ENCODE results near the gene FSTL3. TPM values are rescaled to one million over a fixed set of nuclear protein-coding genes. Genes with fewer than 3 reads are reported as not detected.
"Not testable (repeated sequence)": the region's sequence is repeated elsewhere in the genome, so short reads cannot be mapped to it uniquely, and the experiment has no call there.

The FSTL3 gene
- total RNA-seq, 1 donor from 2014 or later: 2.2 TPM

DNA sequence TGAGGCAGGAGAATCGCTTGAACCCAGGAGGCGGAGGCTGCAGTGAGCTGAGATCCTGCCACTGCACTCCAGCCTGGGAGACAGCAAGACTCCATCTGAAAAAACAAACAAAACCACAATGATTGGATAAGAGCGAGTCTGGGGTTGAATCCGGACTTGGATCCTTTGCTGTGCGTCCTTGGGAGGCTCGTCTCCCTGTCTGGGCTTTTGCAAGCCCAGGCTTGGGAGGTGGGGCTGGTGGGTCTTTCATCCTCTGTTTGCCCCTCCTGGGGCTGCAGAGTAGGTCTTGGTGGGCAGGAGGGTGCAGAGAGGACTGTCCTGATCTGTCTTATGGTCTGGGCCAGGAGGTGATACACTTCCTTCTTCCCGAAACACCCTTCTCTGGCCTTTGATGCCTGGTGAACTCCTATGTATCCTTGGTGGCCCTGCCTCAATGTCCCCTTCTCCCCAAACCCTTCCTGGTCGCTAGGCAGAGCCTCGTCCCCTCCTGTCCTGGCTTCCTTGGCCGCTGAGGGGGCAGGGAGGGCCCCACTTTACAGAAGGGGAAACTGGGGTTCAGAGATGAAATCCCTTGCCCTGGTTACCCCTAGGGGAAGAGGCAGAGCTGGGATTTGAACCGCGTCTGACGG, 49.4 kb downstream of the FSTL3 start:
- no peak for DNase-seq
- TF ChIP-seq, protein P1, sequence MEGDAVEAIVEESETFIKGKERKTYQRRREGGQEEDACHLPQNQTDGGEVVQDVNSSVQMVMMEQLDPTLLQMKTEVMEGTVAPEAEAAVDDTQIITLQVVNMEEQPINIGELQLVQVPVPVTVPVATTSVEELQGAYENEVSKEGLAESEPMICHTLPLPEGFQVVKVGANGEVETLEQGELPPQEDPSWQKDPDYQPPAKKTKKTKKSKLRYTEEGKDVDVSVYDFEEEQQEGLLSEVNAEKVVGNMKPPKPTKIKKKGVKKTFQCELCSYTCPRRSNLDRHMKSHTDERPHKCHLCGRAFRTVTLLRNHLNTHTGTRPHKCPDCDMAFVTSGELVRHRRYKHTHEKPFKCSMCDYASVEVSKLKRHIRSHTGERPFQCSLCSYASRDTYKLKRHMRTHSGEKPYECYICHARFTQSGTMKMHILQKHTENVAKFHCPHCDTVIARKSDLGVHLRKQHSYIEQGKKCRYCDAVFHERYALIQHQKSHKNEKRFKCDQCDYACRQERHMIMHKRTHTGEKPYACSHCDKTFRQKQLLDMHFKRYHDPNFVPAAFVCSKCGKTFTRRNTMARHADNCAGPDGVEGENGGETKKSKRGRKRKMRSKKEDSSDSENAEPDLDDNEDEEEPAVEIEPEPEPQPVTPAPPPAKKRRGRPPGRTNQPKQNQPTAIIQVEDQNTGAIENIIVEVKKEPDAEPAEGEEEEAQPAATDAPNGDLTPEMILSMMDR (IDR thresholded peaks at IDR 0.05): no peak
- Mint-ChIP-seq H3K36me3 (ENCODE audit: low read depth) (no peaks in the 10 kb centered on the region), H3K4me3 (no peak overlapping the region), H3K27ac (no peak overlapping the region), H3K9me3 (no peaks in the 10 kb centered on the region), H3K4me1 (peaks cover 10% of the 10 kb centered on the region), H3K27me3 (peaks cover 9% of the 10 kb centered on the region)
- ChIA-PET CTCF (no interaction called here), POLR2A (no interaction called here)
- intact Hi-C loops (cut with micrococcal nuclease): no loop called here
- no peak for ATAC-seq (ENCODE audit: low read depth)

DNA sequence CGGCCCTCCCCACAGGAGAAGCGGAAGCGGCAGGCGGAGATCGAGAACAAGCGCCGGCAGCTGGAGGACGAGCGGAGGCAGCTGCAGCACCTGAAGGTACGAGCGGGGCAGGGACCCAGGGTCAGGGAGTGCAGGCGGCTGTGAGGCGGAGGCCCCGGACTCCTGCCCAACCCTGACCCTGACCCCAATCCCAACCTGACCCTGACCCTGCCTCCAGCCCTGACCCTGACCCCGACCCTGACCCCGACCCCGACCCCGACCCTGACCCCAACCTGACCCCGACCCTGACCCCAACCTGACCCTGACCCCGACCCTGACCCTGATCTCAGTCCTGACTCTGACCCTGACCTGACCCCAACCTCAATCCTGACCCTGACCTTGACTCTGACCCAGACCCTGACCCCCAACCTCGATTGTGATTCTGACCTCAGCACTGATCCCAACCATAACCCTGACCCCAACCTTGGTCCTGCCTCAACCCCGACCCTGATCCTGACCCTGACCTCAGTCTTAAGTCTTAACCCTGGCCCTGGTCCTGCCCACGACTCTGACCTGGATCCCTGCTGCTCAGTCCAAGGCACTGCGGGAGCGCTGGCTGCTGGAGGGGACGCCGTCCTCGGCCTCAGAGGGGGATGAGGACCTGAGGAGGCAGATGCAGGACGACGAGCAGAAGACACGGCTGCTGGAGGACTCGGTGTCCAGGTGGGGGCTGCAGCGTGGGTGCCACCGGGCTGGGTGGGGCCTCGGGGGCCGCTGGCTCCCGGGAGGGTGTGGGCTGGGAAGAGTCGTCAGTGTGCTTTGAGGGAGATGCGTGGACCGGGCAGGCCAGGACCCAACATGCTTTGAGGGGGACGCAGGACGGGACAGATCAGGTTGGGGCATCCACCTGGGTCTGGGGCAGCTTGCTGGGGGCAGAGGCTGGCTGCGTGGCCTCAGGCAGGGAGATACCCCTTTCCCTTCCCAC, 51.1 kb downstream of the FSTL3 start:
- intact Hi-C loops (cut with micrococcal nuclease): no loop called here
- DNase-seq (no peak), ATAC-seq (ENCODE audit: low read depth) (no peak)
- Mint-ChIP-seq H3K9me3 (no peaks in the 10 kb centered on the region), H3K36me3 (ENCODE audit: low read depth) (no peaks in the 10 kb centered on the region), H3K4me3 (no peak overlapping the region), H3K4me1 (peaks cover 7% of the 10 kb centered on the region), H3K27me3 (peaks cover 7% of the 10 kb centered on the region), H3K27ac (no peak overlapping the region)
- ChIA-PET POLR2A (no interaction called here), CTCF (interaction anchor here (1.8 kb wide), 1 partner anchor 143 kb away, joined by 6 read pairs; no protein-coding TSS in a partner anchor)
- TF ChIP-seq, protein P1 (IDR thresholded peaks at IDR 0.05): no peak

DNA sequence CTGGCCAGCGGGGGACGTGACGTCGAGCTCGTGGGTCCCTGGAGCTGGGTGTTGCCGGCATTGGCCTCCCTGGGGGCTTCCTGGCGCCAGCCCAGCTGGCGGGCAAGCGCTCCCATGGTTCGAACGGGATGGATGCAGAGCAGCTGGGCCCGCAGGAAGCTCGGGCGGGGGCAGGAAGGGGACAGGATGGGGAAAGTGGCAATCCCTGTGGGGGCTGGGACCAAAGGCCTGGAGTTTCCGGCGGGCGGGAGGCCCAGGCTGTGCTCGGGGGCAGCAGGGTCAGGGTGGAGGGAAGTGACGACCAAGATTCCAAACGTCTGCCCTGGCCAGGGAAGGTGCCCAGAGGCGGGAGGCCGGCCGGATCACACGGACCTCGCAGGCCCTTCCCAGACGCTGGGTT, 51.8 kb downstream of the FSTL3 start:
- intact Hi-C loops (cut with micrococcal nuclease): no loop called here
- Mint-ChIP-seq H3K36me3 (ENCODE audit: low read depth) (no peaks in the 10 kb centered on the region), H3K9me3 (no peaks in the 10 kb centered on the region), H3K4me1 (peaks cover under 1% of the 10 kb centered on the region), H3K27me3 (peaks cover 3% of the 10 kb centered on the region), H3K4me3 (no peak overlapping the region), H3K27ac (no peak overlapping the region)
- ChIA-PET POLR2A (no interaction called here), CTCF (interaction anchor here (1.8 kb wide), 1 partner anchor 144 kb away, joined by 6 read pairs; no protein-coding TSS in a partner anchor)
- TF ChIP-seq, protein P1 (IDR thresholded peaks at IDR 0.05): no peak
- DNase-seq (no peak), ATAC-seq (ENCODE audit: low read depth) (no peak)

DNA sequence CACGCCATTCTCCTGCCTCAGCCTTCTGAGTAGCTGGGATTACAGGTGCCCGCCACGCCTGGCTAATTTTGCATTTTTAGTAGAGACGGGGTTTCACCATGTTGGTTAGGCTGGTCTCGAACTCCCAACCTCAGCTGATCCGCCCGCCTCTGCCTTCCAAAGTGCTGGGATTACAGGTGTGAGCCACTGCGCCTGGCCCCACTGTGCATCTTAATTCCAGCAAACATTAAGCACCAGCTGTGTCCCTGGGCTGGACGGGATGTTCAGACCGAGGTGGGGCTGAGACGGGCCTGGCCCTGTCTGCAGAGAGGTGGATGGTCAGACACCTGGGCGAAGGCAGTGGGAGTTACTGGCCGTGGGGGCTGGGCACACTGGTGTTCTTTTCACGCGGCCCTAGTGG, 53.4 kb downstream of the FSTL3 start:
- H3K27ac Mint-ChIP-seq; H3K4me1 Mint-ChIP-seq; H3K4me3 Mint-ChIP-seq; CTCF ChIA-PET; POLR2A ChIA-PET; intact Hi-C loops (cut with micrococcal nuclease); DNase-seq; H3K9me3 Mint-ChIP-seq; H3K27me3 Mint-ChIP-seq; ATAC-seq (ENCODE audit: low read depth); H3K36me3 Mint-ChIP-seq (ENCODE audit: low read depth): not testable (repeated sequence)

DNA sequence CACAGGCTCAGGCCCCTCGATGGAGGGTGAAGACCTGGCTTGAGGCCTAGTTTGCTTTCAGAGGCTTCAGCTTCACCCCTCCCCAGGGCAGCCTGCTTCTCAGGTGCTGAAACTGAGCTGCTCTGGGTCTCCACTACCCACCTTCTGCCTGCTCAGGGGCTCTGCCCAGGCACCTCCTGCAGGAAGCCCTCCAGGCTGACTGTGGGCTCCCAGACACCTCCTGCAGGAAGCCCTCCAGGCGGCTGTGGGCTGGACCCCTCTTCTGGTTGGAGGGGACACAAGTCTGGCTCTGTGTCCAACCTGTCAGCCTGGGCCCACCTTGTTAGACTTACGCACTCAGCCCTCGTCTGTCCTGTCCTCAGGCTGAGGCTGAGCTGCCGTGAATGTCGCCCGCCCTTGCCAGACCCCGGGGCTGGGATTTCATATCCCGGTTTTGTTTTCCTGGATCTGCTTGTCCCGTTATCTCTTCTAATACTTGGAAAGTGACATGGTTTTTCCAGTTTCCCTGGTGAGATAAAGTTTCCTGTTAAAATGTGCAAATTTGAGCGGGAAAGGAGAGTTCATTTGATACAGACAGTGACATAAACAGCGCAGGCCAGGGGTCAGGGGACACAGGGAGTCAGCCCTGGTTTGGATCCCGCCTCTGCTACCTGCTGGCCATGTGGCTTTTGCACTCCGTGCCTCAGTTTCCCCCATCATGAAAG, 53.9 kb downstream of the FSTL3 start:
- DNase-seq (no peak), ATAC-seq (ENCODE audit: low read depth) (no peak)
- Mint-ChIP-seq H3K27me3 (peaks cover 3% of the 10 kb centered on the region), H3K9me3 (no peaks in the 10 kb centered on the region), H3K4me3 (no peak overlapping the region), H3K36me3 (ENCODE audit: low read depth) (no peaks in the 10 kb centered on the region), H3K4me1 (peaks cover 4% of the 10 kb centered on the region), H3K27ac (no peak overlapping the region)
- intact Hi-C loops (cut with micrococcal nuclease): loop anchor here (5.0 kb wide), 1 partner anchor 48 kb away; no protein-coding TSS in a partner anchor
- ChIA-PET CTCF (interaction anchor here (0.9 kb wide), 1 partner anchor 146 kb away, joined by 3 read pairs; no protein-coding TSS in a partner anchor), POLR2A (no interaction called here)
- TF ChIP-seq, protein P1 (IDR thresholded peaks at IDR 0.05): no peak

Measured in activated B cell treated with CpG ODN at 0.5 μM for 24 hours (primary cell).